ENCODE results near the gene KIAA1143. TPM values are rescaled to one million over a fixed set of nuclear protein-coding genes. Genes with fewer than 3 reads are reported as not detected.

Gene KIAA1143
- 24.2 TPM for polyA plus RNA-seq (2013, experiment 1 of 2; ENCODE audit: insufficient read length)
- 21.7 TPM for polyA plus RNA-seq (2013, experiment 2 of 2; ENCODE audit: insufficient read length)

DNA sequence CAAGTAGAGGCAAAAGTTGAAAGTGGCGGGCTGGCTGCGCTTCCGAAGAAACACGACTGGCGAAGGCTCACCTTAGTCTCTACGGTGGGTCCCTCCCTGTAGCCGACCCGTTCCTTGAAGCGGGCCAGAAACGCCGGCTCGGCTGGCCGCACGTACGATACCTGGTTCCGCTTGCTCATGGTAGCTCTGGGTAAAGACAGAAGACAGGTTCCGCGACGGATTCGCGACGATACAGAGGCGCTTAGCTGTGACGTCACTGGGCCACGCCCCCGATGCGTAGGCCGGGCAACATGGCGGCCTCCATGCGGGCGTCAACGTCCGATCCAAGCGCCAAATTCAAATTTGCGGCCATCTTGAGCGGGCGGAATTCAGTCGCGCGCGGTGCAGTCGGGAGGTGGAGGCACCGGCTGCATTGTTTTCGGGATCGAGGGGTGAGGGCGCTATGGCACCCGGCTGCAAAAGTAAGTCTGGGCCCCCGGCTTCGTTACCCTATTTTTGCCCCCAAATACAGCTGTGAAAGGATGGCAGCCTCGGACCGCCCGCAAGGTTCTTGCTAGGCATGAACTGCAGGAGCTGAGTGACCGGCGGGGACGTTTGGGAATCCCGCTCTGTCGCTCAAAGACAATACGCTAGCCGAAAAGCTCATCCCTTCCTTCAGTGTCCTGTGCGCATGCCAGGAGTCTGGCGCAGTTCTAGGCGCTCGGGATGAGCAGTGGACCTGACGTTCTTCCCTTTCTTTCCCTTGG is at the start of gene KIAA1143, which contains the start of gene KIF15:
KIAA1143 (minus strand) TSS at position 196 of the 746 bp plus-strand sequence; CDS start at position 179, 17 bp downstream.
KIF15 (plus strand) TSS at position 371 of the 746 bp plus-strand sequence; CDS start at position 443, 72 bp downstream.
- DNase-seq: peak; percentile 96

- DNase-seq: no peak
Measured at GRCh38 chr3:44805960-44806359, 44.5 kb upstream of the KIAA1143 start.

GRCh38 chr3:44803298-44803697 is 41.9 kb upstream of the KIAA1143 start:
- no peak for DNase-seq

DNA sequence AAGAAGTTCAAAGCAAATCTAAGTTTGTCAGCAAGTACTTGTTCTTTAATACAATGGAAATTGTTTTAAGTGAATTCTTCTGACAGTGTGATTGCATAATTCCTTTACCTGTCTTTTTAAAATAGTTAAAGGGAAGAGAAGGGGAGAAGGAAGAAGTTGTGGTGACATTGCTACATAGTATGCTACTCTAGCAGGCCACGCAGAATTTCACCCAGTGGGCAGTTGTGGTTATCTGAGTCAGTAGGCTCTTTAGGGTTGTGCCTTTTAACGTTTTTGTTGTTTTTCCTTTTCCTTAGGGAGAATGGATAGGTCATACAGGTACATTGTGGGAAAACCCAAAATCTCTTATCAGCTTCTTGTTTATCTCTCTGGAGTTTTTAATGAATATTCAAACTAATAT is 40.6 kb upstream of the KIAA1143 start:
- no peak for DNase-seq

- no peak for DNase-seq
Measured at GRCh38 chr3:44795197-44795596, 33.8 kb upstream of the KIAA1143 start.

GRCh38 chr3:44782891-44783290 is 21.5 kb upstream of the KIAA1143 start:
- DNase-seq: no peak

DNA sequence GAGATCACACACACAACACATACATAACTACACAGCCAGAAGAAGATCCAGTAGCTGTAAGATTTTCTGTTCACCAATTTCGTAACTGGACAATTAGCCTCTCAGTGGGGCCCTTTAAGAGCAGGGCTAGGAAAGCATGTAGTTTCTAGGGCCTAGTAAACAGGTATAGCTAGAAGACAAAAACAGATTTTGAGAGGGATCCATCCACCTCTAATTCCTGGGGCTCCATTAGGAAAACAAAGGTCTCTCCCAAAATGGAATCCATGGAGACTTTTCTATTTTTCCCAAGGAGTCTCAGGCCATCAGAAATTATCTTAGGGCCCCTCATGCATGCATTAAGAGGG is 10.7 kb upstream of the KIAA1143 start:
- DNase-seq: no peak

DNA sequence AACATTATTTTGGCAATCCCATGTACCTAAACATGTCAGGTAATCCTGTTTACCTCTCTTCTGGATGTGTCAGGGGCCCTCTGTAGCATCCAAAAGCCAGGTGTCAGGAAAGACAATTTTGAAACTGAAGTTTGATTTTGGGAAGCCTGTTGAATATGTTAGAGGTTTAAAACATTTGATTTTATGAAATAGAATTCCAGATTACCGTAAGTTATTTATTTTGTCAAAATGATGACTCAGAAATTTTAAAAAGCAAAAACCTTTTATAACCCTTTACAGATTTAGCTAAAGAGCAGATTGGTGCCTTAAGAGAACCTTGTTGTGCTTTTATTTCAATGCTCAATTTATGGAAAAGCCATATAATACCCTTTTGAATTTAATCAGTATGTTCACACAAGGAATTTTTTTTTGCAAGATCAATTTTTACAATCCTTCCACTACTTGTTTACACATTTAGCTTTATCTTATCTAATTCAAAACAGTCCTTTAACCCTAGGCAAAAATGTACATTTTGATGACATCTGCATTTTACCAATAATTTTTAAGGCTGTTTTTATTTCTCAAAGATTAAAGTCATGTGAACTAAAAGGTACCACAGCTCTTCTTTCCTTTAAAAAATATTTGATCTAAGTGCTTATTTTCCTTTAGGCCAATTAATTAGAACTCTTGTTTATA is 10.1 kb upstream of the KIAA1143 start:
- no peak for DNase-seq

GRCh38 chr3:44764248-44764647 is 2.8 kb upstream of the KIAA1143 start:
- DNase-seq: no peak

DNA sequence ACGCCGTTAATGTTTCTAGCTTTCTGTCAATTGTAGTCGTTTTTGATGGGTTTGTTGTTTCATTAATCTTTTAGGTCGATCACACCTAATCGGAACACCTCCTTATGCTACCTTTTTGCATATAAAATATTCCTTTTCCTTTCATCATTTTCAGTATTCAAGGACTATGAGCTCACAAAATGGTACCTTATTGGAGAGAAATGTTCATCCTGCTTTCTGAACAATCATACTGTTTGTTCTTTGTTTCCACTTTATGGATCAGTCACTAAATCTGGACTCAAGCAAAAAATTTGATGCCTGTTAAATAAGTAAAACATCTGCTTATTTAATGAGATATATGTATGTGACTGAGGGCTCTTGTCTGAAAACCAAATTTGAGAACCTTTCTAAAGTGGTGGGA is 1.3 kb upstream of the KIAA1143 start:
- DNase-seq: no peak

DNA sequence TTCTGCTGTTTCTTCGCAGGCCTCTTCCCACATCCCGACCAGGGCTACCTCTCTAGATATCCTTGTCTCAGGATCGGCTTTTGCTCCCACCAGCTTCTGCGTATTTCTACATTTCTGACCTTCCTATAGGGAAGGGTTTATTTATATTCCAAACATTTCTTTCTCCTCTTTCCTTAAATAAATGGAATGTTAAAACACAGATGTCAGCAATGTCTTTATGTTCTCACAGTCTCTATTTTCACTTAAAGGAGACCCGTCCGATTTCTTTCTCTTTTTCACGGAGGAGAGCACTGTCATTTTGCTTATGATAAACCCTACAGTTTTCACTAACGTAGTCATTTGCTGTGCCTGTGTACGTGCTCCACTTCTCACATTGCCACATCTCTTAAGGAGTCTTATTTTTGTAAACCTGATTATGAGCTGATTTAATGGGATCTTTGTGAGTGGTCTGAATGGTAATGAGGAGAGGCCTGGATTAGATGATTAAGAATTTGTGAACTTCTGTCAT is 805 bp upstream of the KIAA1143 start:
- DNase-seq: no peak

GRCh38 chr3:44761101-44761423 is 357 bp downstream of the KIAA1143 start:
- no peak for DNase-seq

- no peak for DNase-seq
Measured at GRCh38 chr3:44734646-44735168, 26.7 kb downstream of the KIAA1143 start.

GRCh38 chr3:44729384-44729910 is 32.0 kb downstream of the KIAA1143 start, which contains the start of gene ZNF501:
Gene ZNF501, plus strand, starts transcription at chr3:44729635. Its CDS starts 4,787 bp downstream, at chr3:44734422.
- DNase-seq: peak; percentile 93

DNA sequence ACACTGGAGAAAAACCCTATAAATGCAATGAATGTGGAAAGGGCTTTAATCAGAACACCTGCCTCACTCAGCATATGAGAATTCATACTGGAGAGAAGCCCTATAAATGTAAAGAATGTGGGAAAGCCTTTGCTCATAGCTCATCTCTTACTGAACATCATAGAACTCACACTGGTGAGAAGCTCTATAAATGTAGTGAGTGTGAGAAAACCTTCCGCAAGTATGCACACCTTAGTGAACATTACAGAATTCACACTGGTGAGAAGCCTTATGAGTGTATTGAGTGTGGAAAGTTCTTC is 39.4 kb downstream of the KIAA1143 start:
- no peak for DNase-seq

DNA sequence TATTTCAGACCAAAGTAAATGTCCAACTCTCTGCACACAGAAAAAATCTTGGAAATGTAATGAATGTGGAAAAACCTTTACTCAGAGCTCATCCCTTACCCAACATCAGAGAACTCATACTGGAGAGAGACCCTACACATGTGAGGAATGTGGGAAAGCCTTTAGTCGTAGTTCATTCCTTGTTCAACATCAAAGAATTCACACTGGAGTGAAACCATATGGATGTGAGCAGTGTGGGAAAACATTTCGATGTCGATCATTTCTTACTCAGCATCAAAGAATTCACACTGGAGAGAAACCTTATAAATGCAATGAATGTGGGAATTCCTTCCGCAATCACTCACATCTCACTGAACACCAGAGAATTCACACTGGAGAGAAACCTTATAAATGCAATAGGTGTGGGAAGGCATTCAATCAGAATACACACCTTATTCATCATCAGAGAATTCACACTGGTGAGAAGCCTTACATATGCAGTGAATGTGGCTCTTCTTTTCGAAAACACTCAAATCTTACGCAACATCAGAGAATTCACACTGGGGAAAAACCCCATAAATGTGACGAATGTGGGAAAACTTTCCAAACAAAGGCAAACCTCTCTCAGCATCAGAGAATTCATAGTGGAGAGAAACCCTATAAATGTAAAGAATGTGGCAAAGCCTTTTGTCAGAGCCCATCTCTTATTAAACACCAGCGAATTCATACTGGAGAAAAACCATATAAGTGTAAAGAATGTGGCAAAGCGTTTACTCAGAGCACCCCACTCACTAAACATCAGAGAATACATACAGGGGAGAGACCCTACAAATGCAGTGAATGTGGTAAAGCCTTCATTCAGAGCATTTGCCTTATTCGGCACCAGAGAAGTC is 40.0 kb downstream of the KIAA1143 start:
- no peak for DNase-seq

DNA sequence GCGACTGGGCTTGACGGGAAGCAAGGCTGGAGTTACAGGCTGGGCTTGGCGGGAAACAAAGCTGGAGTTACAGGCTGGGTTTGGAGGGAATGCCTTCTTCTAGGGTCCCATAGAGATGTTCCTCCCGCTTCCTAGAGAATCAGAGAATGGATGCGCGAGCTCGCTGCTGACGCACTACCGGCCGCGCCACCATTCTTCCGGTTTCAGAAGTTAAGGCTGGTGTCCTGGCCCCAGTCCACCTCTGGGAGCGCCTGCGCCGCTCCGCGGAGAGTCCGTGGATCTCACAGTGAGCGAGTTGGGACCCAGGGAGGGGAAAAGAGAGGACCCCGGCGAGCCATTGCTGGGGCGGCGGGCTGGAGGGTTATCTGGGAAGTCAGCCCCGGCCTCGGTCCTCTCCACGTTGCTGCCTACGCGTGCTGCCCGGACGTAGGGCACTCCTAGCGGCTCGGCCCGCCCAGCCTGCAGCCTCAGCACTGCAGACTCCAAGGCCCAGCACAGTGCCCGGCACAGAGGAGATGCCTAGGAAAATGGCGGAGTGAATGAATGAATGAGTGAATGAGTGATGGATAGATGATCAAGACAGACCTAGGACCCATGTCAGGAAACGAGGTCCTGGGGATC is 48.9 kb downstream of the KIAA1143 start, which contains the start of gene ZNF502:
ZNF502 (plus strand) TSS at position 206 of the 621 bp plus-strand sequence. CDS start 7,602 bp downstream, outside the sequence.
- DNase-seq: peak; percentile 91
